ENCODE results near the gene KCNMB1.

KCNMB1 gene

GRCh38 chr5:170388818-170389549 is at the start of gene KCNMB1:
Gene KCNMB1, minus strand, starts transcription at chr5:170389367. Its CDS starts 3,920 bp downstream, at chr5:170385447.
- no peak for DNase-seq

GRCh38 chr5:170438581-170438980 is 49.4 kb upstream of the KCNMB1 start:
- no peak for DNase-seq

- DNase-seq = no peak
Measured at GRCh38 chr5:170437621-170438375, 48.6 kb upstream of the KCNMB1 start.

- DNase-seq = no peak
Measured at GRCh38 chr5:170436335-170436734, 47.2 kb upstream of the KCNMB1 start.

GRCh38 chr5:170434966-170435605 is 45.9 kb upstream of the KCNMB1 start:
- DNase-seq = no peak

- DNase-seq = no peak
Measured at GRCh38 chr5:170432669-170433068, 43.5 kb upstream of the KCNMB1 start.

GRCh38 chr5:170431571-170431970 is 42.4 kb upstream of the KCNMB1 start:
- no peak for DNase-seq

GRCh38 chr5:170430866-170431437 is 41.8 kb upstream of the KCNMB1 start:
- DNase-seq = no peak

- DNase-seq = no peak
Measured at GRCh38 chr5:170430256-170430655, 41.1 kb upstream of the KCNMB1 start.

GRCh38 chr5:170429014-170429413 is 39.8 kb upstream of the KCNMB1 start:
- no peak for DNase-seq

- DNase-seq = no peak
Measured at GRCh38 chr5:170427672-170428236, 38.6 kb upstream of the KCNMB1 start.

GRCh38 chr5:170426786-170427185 is 37.6 kb upstream of the KCNMB1 start:
- DNase-seq = no peak

- DNase-seq = no peak
Measured at GRCh38 chr5:170426149-170426767, 37.1 kb upstream of the KCNMB1 start.

GRCh38 chr5:170425731-170426130 is 36.6 kb upstream of the KCNMB1 start:
- no peak for DNase-seq

- no peak for DNase-seq
Measured at GRCh38 chr5:170424629-170425028, 35.5 kb upstream of the KCNMB1 start.

GRCh38 chr5:170423692-170424091 is 34.5 kb upstream of the KCNMB1 start:
- DNase-seq = no peak

GRCh38 chr5:170421826-170422225 is 32.7 kb upstream of the KCNMB1 start:
- DNase-seq = no peak

GRCh38 chr5:170420806-170421412 is 31.7 kb upstream of the KCNMB1 start:
- DNase-seq = peak; percentile 1

GRCh38 chr5:170419643-170420042 is 30.5 kb upstream of the KCNMB1 start:
- DNase-seq = no peak

GRCh38 chr5:170418736-170419135 is 29.6 kb upstream of the KCNMB1 start:
- DNase-seq = no peak

GRCh38 chr5:170416526-170416925 is 27.4 kb upstream of the KCNMB1 start:
- no peak for DNase-seq

- DNase-seq = no peak
Measured at GRCh38 chr5:170414786-170415185, 25.6 kb upstream of the KCNMB1 start.
